Glomerular visceral epithelial cell (primary cell): ENCODE measurements around the gene CACNA1G.
A peak's percentile ranks its signal among the peaks of the same experiment; 100 is the strongest.

Experiments
- DNase-seq: peaks from one replicate; pipeline ENCODE4 v3.0.0-alpha.2; 2016; ENCODE audit errors: extremely low spot score

The CACNA1G gene

DNA sequence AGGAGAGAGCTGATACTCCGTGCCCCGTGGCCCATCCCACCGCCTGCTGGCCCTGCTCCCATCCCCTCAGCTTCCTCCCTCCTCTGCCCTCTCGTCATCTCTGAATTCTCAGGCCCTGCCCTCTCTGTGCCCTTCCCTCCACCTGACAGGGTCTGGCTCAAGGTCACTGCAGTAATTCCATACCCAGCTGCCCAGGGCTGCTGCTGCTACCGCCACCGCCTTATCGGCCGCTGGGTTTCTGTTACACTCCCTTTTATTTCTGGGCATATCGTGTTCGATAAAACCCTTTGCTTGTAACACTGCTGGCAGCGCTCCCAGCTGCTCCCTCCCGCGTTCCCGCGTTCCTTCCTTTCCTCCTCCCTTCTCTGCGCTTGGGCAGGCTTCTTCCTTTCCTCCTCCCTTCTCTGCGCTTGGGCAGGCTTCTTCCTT lies 26.8 kb upstream of the CACNA1G start:
- DNase-seq: peak; percentile 37

DNA sequence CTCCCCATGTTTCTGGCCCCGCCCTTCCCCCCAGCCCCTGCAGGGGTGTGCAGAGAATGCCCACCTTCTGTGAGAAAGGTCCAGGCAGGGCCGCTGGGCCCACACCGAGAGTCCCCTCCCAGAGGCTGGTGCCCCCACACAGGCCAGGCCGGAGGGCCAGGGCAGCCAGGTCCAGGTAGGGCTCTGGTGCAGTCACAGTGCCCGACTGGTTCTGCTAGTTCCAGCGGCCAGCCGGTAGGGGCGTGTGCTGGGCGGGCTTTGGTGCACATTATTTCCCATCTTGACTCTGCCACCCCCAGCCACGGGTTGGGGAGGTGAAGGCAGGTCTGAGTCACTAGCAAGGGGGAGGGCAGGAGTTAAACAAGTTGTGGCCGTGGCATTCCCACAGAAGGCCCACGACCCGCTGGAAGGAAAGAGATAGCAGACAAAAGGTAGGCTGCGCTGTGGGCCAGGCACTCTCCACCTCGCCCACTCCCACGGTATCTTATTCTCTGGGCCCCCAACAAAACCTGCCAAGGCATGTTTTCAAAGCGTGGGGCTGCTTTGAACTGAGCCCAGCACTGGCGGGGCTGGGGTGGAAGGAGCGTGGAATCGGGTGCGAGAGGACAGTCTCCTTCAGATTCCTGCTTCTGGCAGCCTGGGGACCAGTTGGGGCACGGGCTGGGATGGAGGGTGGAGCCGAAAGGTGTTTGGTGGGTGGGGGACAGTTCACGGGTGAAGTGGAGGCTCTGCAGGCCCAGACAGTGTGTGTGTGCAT lies 26.1 kb upstream of the CACNA1G start:
- no peak for DNase-seq

GRCh38 chr17:50534979-50535326 lies 25.6 kb upstream of the CACNA1G start:
- no peak for DNase-seq

- no peak for DNase-seq
Measured at GRCh38 chr17:50535407-50535806, 25.1 kb upstream of the CACNA1G start.

- no peak for DNase-seq
Measured at GRCh38 chr17:50536683-50537646, 23.6 kb upstream of the CACNA1G start.

DNA sequence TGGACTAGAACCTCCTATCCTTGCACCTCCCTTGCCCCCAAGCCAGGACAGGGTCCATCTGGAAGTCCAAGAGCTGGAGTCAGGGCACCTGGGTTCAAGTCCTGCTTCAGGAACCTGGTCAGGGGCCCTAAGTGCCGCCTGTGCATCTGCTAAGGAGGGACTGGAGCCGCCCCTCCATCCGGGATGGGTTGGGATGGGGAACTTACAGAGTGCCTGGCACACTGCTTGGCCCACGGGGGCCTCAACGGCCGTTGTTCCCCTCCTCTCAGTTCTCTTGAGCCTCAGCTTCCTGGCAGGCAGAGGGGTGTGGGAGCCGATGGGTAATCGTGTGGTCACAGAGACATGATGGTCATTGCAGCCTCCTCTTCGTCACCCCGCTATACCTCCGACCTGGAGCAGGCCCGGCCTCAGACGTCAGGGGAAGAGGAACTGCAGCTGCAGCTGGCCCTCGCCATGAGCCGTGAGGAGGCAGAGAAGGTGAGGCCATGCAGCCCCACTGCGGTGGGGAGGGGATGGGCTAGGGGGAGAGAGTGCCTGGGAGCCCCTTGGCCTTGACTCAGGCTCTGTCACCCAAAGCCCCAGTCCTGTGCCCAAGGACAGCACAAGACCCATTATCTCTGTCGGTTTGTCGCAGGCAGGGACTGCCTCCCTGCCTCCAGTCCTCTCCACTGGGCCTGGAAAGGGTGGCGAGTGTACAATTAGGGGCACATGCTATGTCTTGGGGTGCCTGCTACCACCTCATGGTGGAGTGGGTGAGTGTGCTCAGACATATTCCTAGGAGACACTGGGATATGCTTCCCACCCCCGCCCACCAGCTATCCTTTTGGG lies 22.6 kb upstream of the CACNA1G start:
- DNase-seq: no peak

GRCh38 chr17:50538549-50539410 lies 21.7 kb upstream of the CACNA1G start:
- DNase-seq: no peak

DNA sequence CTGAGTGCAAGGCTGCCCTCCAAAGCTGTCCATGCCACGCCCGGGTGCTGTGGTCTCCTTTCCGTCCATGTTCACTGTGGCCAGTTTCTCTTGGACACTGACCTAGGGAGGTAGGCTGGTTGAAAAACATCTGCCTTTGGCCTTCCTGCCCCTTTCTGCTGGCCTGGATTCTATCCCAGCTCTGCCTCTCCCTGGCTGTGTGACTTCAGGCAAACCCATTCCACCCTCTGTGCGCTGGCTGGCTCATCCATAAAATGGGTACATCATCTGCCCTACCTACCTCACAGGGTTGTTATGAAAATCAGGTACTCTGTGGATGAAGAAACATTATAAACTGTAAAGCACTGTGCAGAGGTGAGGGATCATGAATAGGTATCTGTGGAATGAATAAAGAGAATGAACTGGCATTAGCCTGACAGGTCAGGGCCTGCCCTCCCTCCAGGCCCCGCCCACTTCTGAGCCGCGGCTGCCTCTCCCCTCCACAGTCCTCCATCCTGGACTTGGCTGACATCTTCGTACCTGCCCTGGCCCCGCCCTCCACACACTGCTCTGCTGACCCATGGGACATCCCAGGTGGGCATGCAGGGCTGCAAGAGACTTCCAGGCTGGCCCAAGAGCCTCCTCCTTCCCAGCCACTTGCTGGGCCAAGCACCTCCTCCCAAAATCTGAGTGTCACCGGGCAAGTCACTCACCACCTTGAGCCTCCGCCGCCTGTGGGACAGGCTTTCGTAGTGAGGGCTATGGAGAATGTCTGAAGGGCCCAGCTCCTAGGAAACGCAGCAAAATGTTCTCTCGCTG lies 20.6 kb upstream of the CACNA1G start:
- no peak for DNase-seq

- no peak for DNase-seq
Measured at GRCh38 chr17:50540560-50541401, 19.7 kb upstream of the CACNA1G start.

GRCh38 chr17:50541402-50541715 lies 19.2 kb upstream of the CACNA1G start:
- no peak for DNase-seq

GRCh38 chr17:50541716-50542688 lies 18.5 kb upstream of the CACNA1G start:
- peak; percentile 82 for DNase-seq

- no peak for DNase-seq
Measured at GRCh38 chr17:50542795-50543774, 17.4 kb upstream of the CACNA1G start.

DNA sequence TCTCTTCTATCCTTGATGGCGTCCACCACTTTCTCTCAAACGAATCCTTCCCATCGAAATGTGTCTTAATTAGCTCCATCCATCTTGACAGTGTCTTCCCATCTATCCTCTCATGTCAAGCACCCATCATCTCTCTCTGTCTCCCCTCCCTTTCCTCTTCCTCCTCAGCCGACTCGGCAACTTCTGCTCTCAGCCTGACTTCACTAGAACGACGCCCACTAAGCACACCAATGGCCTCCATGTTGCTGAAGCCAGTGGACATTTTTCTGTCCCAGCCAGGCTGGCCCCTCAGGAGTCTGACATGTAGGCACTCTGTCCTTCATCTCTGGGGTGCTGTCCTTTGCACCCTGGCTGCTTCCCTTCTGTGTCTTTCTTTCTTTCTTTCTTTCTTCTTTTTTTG lies 16.0 kb upstream of the CACNA1G start:
- no peak for DNase-seq

DNA sequence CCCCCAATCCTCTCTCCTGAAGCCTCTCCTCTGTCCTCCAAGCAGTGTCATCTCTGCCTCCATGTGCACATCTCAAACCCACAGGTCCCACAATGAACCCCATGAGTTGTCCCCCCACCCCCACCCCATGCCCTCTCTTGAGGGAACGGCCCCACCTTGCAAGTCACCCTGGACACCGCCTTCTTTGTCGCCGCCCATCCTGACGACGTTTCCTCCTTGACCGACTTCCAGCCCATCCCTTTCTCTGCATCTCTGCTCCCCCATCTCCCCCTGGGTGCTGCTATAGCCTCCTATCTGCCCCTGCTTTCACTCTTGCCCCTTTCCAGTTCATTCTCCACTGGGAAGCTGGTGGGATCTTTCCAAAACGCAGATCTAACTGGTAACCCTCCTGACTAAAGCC lies 15.2 kb upstream of the CACNA1G start:
- DNase-seq: no peak

DNA sequence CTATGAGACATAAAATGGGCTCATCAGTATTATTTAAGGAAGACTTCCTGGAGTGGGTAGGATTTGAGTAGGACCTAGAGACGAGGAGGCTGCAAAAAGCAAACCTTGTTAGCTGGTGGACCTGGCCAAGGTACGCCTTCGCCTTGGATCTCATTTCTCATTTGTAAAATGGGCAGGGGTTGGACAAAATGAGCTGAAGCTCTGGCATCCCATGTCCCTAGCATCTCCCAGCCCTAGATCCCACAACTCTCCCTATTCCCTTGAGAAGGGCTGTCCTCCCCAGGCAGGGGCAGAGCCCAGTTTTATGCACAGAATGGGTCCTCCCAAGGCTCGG lies 13.8 kb upstream of the CACNA1G start:
- DNase-seq: no peak

DNA sequence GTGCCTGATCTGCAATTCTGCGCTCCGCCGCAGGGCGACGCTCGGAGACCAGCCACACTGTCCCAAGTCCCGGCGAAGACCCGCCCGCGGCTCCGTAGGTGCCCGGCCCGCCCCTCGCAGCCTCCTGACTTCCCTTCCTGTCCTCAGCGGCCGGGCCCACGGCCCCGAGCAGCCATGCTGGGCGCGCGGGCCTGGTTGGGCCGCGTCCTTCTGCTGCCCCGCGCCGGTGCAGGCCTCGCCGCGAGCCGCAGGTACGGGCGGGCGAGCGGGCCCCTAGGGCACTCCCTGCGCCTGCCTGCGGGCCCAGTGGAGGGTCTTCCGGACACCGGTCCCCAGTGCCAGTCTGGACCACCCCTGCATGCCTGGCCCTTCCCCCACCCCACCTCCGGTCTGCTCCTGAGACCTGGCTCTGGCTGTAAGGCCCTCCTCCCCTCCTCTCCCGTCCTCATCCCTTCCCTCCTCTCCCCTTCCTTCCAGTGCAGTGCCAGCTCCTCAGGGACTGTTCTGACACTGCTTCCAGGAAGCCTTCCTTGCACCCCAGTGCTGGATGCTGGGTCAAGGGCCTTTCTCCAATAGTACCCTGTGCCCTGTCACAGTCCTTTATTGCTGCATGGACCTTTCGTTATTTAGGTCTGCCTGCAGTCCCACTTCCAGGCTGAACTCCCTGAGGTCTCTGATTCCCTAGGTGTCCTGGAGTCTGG lies 13.3 kb upstream of the CACNA1G start, which contains the start of gene SPATA20:
Gene SPATA20 (plus strand): TSS at position 140 of the 701 bp plus-strand sequence. CDS start 35 bp downstream, at position 175.
- DNase-seq: peak; percentile 93

- DNase-seq: no peak
Measured at GRCh38 chr17:50547736-50548083, 12.8 kb upstream of the CACNA1G start.
